Hypothalamus (tissue), 51 donors: ENCODE results near the gene MYOZ3.

Experiments
- DNase-seq, 51 donors: peaks; one replicate each; lab custom pipeline; 2025; lab: John Stamatoyannopoulos, UW

Gene MYOZ3

DNA sequence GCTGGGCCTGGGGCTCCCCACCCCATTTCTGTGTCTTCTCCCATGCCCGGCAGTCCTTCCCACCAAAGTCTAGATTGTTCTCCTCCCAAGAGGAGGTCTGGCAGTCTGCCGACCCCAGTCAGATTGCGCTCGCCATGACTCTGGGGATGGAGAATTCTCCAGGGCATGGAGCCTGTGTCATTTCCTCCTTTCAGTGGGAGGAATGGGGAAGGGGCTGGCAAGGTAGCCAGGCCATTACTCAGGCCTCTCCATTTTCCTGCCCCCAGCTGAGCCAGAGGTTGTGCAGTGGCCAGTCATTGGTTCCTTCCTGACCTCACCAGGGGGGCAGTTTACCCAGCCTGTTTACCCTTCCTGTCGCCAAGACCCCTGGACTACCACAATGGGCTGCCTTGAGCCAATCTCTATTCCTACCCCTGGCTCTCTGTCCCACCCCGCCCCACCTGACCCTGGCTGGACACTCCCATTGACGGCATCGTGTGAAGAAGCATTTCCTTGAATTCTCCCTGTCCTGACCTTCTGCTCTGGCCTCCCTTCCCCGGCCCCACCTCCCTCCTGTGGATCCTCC is 20.0 kb upstream of the MYOZ3 start:
- DNase-seq: no peak

- DNase-seq: no peak
Measured at GRCh38 chr5:150641824-150642566, 19.1 kb upstream of the MYOZ3 start.

GRCh38 chr5:150642567-150642927 is 18.5 kb upstream of the MYOZ3 start:
- peak in 2 of 51 donors; percentile 19 to 33 for DNase-seq

GRCh38 chr5:150642991-150643710 is 17.9 kb upstream of the MYOZ3 start:
- no peak for DNase-seq

GRCh38 chr5:150644058-150644457 is 17.0 kb upstream of the MYOZ3 start:
- no peak for DNase-seq

DNA sequence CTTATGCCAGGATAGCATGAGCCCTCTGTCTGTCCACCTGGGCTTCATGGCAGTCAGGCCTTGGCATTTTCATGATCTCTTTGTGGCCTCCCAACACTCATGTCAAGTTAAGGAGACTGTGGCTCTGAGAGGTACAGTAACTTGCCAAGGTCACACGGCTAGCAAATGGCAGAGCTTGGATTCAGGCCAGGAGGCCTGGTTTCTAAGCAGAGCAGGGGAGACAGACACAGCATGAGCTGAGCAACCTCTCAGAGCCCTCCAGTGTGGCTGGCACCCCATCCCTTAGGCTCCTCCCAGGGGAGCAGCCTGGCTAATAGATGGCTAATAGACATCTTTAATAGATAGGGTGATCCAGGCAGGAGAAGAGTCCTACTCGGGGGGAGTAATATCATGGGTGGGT is 16.5 kb upstream of the MYOZ3 start:
- DNase-seq: no peak

DNA sequence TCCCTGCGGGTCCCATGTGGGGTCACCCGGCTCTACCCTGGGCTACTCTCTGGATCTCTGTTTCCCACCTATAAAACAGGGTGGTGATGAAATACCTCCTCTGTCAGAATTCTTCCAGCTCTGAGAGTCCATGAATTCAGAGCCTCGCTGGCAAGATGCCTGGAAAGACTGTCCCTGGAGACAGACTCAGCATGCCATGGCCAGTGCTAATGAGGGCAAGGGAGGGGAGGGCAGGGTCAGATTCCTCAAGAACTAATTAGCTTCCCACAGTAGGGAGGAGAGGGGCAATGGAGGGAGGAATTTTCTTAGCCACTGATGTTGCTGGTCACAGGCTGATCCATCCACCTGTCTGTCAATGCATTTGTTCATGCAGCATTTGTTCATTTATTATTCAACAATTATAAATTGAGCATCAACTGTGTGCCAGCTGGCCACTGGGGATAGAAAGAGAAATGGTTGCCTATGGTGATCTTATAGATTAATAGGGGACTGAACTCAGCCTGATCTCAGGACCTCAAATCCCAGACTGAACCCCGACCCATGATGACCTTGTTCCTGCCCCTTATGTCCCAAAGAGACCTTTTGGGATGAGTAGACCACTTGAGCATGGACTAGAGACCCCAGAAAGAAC is 15.9 kb upstream of the MYOZ3 start:
- DNase-seq: peak in 20 of 51 donors; percentile 22 to 73 (median 42)

GRCh38 chr5:150647275-150648251 is 13.5 kb upstream of the MYOZ3 start:
- DNase-seq: peak in 13 of 51 donors; percentile 11 to 49 (median 30)

DNA sequence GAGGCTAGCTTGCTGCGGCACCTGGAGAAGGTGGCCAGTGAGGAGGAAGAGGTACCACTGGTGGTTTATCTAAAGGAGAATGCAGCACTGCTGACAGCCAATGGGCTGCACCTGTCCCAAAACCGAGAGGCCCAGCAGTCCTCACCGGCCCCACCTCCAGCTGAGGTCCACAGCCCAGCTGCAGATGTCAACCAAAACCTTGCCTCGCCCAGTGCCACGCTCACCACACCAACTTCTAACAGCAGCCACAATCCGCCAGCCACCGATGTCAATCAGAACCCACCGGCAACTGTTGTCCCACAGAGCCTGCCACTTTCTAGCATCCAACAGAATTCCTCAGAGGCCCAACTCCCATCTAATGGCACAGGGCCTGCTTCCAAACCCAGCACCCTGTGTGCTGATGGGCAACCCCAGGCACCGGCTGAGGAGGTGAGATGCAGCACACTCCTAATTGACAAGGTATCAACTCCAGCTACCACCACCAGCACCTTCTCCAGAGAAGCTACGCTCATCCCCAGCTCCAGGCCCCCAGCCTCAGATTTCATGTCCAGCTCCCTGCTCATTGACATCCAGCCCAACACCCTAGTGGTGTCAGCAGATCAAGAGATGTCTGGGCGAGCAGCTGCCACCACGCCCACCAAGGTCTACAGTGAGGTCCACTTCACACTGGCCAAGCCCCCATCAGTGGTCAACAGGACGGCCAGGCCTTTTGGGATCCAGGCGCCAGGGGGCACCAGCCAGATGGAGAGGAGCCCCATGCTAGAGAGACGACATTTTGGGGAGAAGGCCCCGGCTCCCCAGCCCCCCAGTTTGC is 12.6 kb upstream of the MYOZ3 start:
- no peak for DNase-seq

- no peak for DNase-seq
Measured at GRCh38 chr5:150649108-150650020, 11.7 kb upstream of the MYOZ3 start.

GRCh38 chr5:150650021-150651006 is 10.7 kb upstream of the MYOZ3 start:
- no peak for DNase-seq

DNA sequence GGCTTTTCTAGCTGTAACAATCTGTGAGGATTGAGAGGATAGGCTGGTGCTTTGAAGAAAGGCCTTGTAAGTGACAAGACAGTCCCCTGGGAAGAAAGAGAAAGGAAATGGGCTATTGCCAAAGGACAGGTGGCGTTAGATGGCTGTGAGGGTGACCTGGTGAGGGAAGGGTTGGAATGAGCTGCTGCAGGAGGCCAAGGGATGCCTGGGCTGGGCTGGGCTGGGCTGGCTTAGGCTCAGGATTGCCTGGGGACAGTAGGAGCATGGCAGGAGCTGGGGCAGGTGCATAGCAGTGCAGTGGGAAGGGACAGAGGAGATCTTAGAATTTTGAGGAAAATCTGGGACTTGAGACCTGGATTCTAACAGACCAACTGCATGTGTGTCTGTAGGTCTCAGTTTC is 9.7 kb upstream of the MYOZ3 start:
- no peak for DNase-seq

- DNase-seq: peak in 10 of 51 donors; percentile 17 to 44 (median 29)
Measured at GRCh38 chr5:150651924-150652671, 9.0 kb upstream of the MYOZ3 start.

DNA sequence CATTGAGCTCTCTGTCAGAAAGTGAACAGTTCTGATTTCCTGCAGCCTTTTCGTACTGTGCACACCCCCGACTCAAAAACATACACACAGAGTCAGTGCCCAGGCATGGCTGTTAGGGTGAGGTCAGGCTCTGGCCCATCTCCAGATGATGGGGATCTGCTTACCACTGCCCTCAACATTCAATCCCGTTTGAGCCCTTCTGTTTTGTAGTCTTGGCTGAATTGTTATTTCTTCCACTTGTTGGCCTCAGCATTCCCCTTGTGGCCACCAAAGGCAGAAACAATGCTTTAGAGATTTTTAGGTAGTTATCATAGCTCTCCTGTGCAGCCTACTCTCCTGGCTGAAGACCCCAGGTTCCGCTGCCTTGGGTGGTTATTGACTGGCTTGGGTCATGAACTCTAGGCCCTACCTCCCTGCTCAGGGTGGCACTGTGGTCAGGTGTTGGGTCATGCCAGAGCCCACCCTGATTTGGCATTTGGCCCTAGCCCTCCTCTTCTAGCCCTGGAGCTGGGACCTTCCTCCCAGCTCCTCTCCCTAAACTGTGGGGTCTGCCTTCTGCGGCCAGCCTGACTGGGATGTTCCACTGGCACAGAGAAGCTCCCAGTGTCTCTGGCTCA is 7.8 kb upstream of the MYOZ3 start:
- no peak for DNase-seq

DNA sequence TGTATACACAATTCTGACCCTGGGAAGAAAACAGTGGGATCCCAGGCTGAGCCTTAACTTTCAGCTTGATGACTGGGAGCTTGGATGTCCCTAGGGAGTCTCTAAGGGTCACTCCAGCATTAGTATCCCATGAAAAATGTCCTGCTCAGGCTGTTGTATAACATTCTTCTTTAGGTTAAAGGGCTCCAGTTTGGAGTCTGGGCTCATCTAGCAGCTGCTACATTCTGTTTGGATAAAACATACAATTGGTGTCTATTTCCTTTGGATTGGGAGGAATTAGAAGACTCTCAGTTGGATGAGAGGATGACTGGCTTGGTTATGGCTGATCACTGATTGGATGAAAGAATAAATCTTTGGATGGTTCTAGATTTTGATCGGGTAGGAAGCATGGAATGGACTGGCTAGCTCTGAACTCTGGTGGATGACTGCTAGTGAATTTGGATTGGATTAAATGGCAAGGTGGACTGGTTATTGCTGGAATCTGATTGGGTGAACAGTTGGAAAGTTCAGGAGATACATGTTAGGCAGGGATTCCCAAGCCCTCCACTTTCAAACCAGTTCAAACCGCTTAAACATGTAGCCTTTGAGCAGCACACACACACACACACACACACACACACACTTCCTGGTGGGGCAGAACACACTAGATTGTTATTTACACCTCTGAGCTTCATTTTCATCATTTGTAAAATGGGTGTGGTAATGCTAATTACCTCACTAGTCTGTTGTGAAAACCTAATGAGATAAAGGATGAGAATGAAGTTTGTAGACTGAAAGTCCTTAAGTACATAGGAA is 7.1 kb upstream of the MYOZ3 start:
- no peak for DNase-seq
